ENCODE results near the gene GJB3.

Gene GJB3

GRCh38 chr1:34785231-34785874 lies 4.3 kb downstream of the GJB3 start:
- Histone ChIP-seq H3K4me3 (no peak overlapping the region), H3K27me3 (ENCODE audit: low read depth) (peaks cover 4% of the 10 kb centered on the region; the same call in 1 of the 2 replicates), H3K9me3 (no peaks in the 10 kb centered on the region), H3K36me3 (replicated peaks) (no peaks in the 10 kb centered on the region), H3K4me1 (no peaks in the 10 kb centered on the region)
- DNase-seq (ENCODE audit: low spot score in 2 of 2): no peak
- in situ Hi-C loops (cut with MboI; ENCODE audit: low sequenced_read_pairs): no loop called here

GRCh38 chr1:34785875-34786470 lies 5.0 kb downstream of the GJB3 start:
- H3K36me3 ChIP-seq (replicated peaks): no peaks in the 10 kb centered on the region
- peaks cover 4% of the 10 kb centered on the region; the same call in 1 of the 2 replicates for H3K27me3 ChIP-seq (ENCODE audit: low read depth)
- H3K4me1 ChIP-seq: no peaks in the 10 kb centered on the region
- no peak for DNase-seq (ENCODE audit: low spot score in 2 of 2)
- in situ Hi-C loops (cut with MboI; ENCODE audit: low sequenced_read_pairs): no loop called here
- no peaks in the 10 kb centered on the region for H3K9me3 ChIP-seq
- no peak overlapping the region for H3K4me3 ChIP-seq

GRCh38 chr1:34786521-34787325 lies 5.7 kb downstream of the GJB3 start:
- no peaks in the 10 kb centered on the region for H3K9me3 ChIP-seq
- no peaks in the 10 kb centered on the region for H3K36me3 ChIP-seq (replicated peaks)
- no peaks in the 10 kb centered on the region; the same call in 1 of the 2 replicates for H3K27me3 ChIP-seq (ENCODE audit: low read depth)
- no peaks in the 10 kb centered on the region for H3K4me1 ChIP-seq
- no peak overlapping the region for H3K4me3 ChIP-seq
- peak; percentile 67 to 78 for DNase-seq (ENCODE audit: low spot score in 2 of 2)
- in situ Hi-C loops (cut with MboI; ENCODE audit: low sequenced_read_pairs): no loop called here

- Histone ChIP-seq H3K4me1 (no peaks in the 10 kb centered on the region), H3K9me3 (no peaks in the 10 kb centered on the region), H3K27me3 (ENCODE audit: low read depth) (peaks cover 7% of the 10 kb centered on the region; the same call in 1 of the 2 replicates), H3K4me3 (no peak overlapping the region), H3K36me3 (replicated peaks) (no peaks in the 10 kb centered on the region)
- in situ Hi-C loops (cut with MboI; ENCODE audit: low sequenced_read_pairs): no loop called here
- peak in 1 of 2 experiments; percentile 54 for DNase-seq (ENCODE audit: low spot score in 2 of 2)
Measured at GRCh38 chr1:34787461-34788420, 6.7 kb downstream of the GJB3 start.

- H3K36me3 ChIP-seq (replicated peaks): no peaks in the 10 kb centered on the region
- in situ Hi-C loops (cut with MboI; ENCODE audit: low sequenced_read_pairs): no loop called here
- no peak for DNase-seq (ENCODE audit: low spot score in 2 of 2)
- no peaks in the 10 kb centered on the region for H3K9me3 ChIP-seq
- H3K27me3 ChIP-seq (ENCODE audit: low read depth): peaks cover 17% of the 10 kb centered on the region; the same call in 1 of the 2 replicates
- H3K4me1 ChIP-seq: no peaks in the 10 kb centered on the region
- no peak overlapping the region for H3K4me3 ChIP-seq
Measured at GRCh38 chr1:34790985-34791384, 10.0 kb downstream of the GJB3 start.

GRCh38 chr1:34792424-34792823 lies 11.4 kb downstream of the GJB3 start:
- Histone ChIP-seq H3K27me3 (ENCODE audit: low read depth) (peaks cover 17% of the 10 kb centered on the region; the same call in 1 of the 2 replicates), H3K36me3 (replicated peaks) (no peaks in the 10 kb centered on the region), H3K4me1 (no peaks in the 10 kb centered on the region), H3K9me3 (no peaks in the 10 kb centered on the region), H3K4me3 (no peak overlapping the region)
- no peak for DNase-seq (ENCODE audit: low spot score in 2 of 2)
- in situ Hi-C loops (cut with MboI; ENCODE audit: low sequenced_read_pairs): no loop called here

- H3K27me3 ChIP-seq (ENCODE audit: low read depth): peaks cover 17% of the 10 kb centered on the region; the same call in 1 of the 2 replicates
- no peak for DNase-seq (ENCODE audit: low spot score in 2 of 2)
- H3K36me3 ChIP-seq (replicated peaks): no peaks in the 10 kb centered on the region
- H3K4me3 ChIP-seq: no peak within 1 kb of the TSS
- in situ Hi-C loops (cut with MboI; ENCODE audit: low sequenced_read_pairs): no loop called here
- H3K9me3 ChIP-seq: no peaks in the 10 kb centered on the region
- no peaks in the 10 kb centered on the region for H3K4me1 ChIP-seq
Measured at GRCh38 chr1:34792868-34793727, 12.1 kb downstream of the GJB3 start, which contains the start of gene GJA4. Gene GJA4, plus strand, starts transcription at chr1:34792999. Its CDS starts 1,215 bp downstream, at chr1:34794214.

GRCh38 chr1:34794001-34794789 lies 13.2 kb downstream of the GJB3 start:
- Histone ChIP-seq H3K9me3 (no peaks in the 10 kb centered on the region), H3K4me1 (no peaks in the 10 kb centered on the region), H3K4me3 (no peak overlapping the region), H3K27me3 (ENCODE audit: low read depth) (peaks cover 21% of the 10 kb centered on the region), H3K36me3 (replicated peaks) (no peaks in the 10 kb centered on the region)
- DNase-seq (ENCODE audit: low spot score in 2 of 2): no peak
- in situ Hi-C loops (cut with MboI; ENCODE audit: low sequenced_read_pairs): no loop called here

- in situ Hi-C loops (cut with MboI; ENCODE audit: low sequenced_read_pairs): no loop called here
- Histone ChIP-seq H3K9me3 (no peaks in the 10 kb centered on the region), H3K36me3 (replicated peaks) (no peaks in the 10 kb centered on the region), H3K27me3 (ENCODE audit: low read depth) (peaks cover 21% of the 10 kb centered on the region), H3K4me3 (no peak overlapping the region), H3K4me1 (no peaks in the 10 kb centered on the region)
- DNase-seq (ENCODE audit: low spot score in 2 of 2): no peak
Measured at GRCh38 chr1:34794790-34795180, 13.8 kb downstream of the GJB3 start.

- H3K27me3 ChIP-seq (ENCODE audit: low read depth): peaks cover 21% of the 10 kb centered on the region
- DNase-seq (ENCODE audit: low spot score in 2 of 2): no peak
- no peaks in the 10 kb centered on the region for H3K36me3 ChIP-seq (replicated peaks)
- no peak overlapping the region for H3K4me3 ChIP-seq
- H3K4me1 ChIP-seq: no peaks in the 10 kb centered on the region
- in situ Hi-C loops (cut with MboI; ENCODE audit: low sequenced_read_pairs): no loop called here
- no peaks in the 10 kb centered on the region for H3K9me3 ChIP-seq
Measured at GRCh38 chr1:34795916-34796315, 14.9 kb downstream of the GJB3 start.

- Histone ChIP-seq H3K9me3 (no peaks in the 10 kb centered on the region), H3K4me1 (no peaks in the 10 kb centered on the region), H3K4me3 (no peak overlapping the region), H3K27me3 (ENCODE audit: low read depth) (peaks cover 20% of the 10 kb centered on the region), H3K36me3 (replicated peaks) (no peaks in the 10 kb centered on the region)
- in situ Hi-C loops (cut with MboI; ENCODE audit: low sequenced_read_pairs): no loop called here
- DNase-seq (ENCODE audit: low spot score in 2 of 2): no peak
Measured at GRCh38 chr1:34796990-34797389, 16.0 kb downstream of the GJB3 start.

GRCh38 chr1:34800214-34800613 lies 19.2 kb downstream of the GJB3 start:
- H3K27me3 ChIP-seq (ENCODE audit: low read depth): peaks cover 10% of the 10 kb centered on the region
- H3K4me3 ChIP-seq: no peak overlapping the region
- H3K36me3 ChIP-seq (replicated peaks): no peaks in the 10 kb centered on the region
- H3K9me3 ChIP-seq: no peaks in the 10 kb centered on the region
- no peaks in the 10 kb centered on the region; the same call in 1 of the 2 replicates for H3K4me1 ChIP-seq
- in situ Hi-C loops (cut with MboI; ENCODE audit: low sequenced_read_pairs): no loop called here
- no peak for DNase-seq (ENCODE audit: low spot score in 2 of 2)

All from HAP-1 (cell line).